Gastroesophageal sphincter (tissue), 4 donors: ENCODE results near the gene MRRF. TPM values are rescaled to one million over a fixed set of nuclear protein-coding genes. Genes with fewer than 3 reads are reported as not detected.

Experiments used
- ATAC-seq: fragments of 150-250 bp; one replicate; pipeline ENCODE4 v1.9.1; 2016; ENCODE audit warnings: mild to moderate bottlenecking, moderate library complexity
- H3K27ac ChIP-seq, 4 donors: fragments of 200-600 bp; sonication (generic) in 3 of 4; 1 replicate in 3 of 4; 2 replicates in 1 of 4; pipeline ENCODE4 v1.5.1; 2016 to 2019
- H3K27me3 ChIP-seq: fragments of 200-600 bp; sonication (generic); one replicate; pipeline ENCODE4 v1.5.1; 2019
- H3K36me3 ChIP-seq, 2 donors: fragments of 200-600 bp; sonication (generic); one replicate each; pipeline ENCODE4 v1.5.1; 2019; ENCODE audit warnings: control low read depth in 1 of 2
- H3K4me1 ChIP-seq, 3 donors: fragments of 200-600 bp; sonication (generic); 1 replicate in 2 of 3; 2 replicates in 1 of 3; pipeline ENCODE4 v1.5.1; 2016 to 2019; ENCODE audit warnings: control low read depth in 2 of 3
- H3K4me3 ChIP-seq, 2 donors: fragments of 200-600 bp; sonication (generic); one replicate each; pipeline ENCODE4 v1.5.1; 2019; ENCODE audit warnings: mild to moderate bottlenecking in 1 of 2, moderate library complexity in 1 of 2
- H3K9me3 ChIP-seq, 3 donors: fragments of 200-600 bp; sonication (generic); one replicate each; pipeline ENCODE4 v1.5.1; 2017 to 2019; ENCODE audit warnings: control low read depth in 2 of 3
- CTCF ChIP-seq, 4 experiments: fragments of 200-600 bp in 2 of 4; fragments of 450-650 bp in 2 of 4; sonication (generic) in 1 of 4; IDR thresholded peaks; one replicate each; pipeline ENCODE4 v1.5.1; 2017 to 2019; ENCODE audit warnings: antibody characterized with exemption in 4 of 4, mild to moderate bottlenecking in 2 of 4, moderate library complexity in 2 of 4
- EP300 ChIP-seq: sonication (generic); formaldehyde crosslinking; IDR thresholded peaks from one replicate; pipeline ENCODE4 v1.6.1; 2017; ENCODE audit warnings: antibody characterized with exemption, mild to moderate bottlenecking
- POLR2A ChIP-seq, 2 donors: fragments of 450-650 bp; IDR thresholded peaks; one replicate each; pipeline ENCODE4 v1.6.1; 2017; ENCODE audit warnings: antibody characterized with exemption in 2 of 2, mild to moderate bottlenecking in 2 of 2, moderate library complexity in 1 of 2
- POLR2AphosphoS5 ChIP-seq: sonication (generic); formaldehyde crosslinking; IDR thresholded peaks from one replicate; pipeline ENCODE4 v1.6.1; 2017; ENCODE audit warnings: antibody characterized with exemption
- WGBS, 2 donors: methylation state at CpG; one replicate each; pipeline ENCODE4 v1.1.5; 2018; ENCODE audit warnings: low coverage in 1 of 2; 5-methylcytosine and 5-hydroxymethylcytosine counted together
- total RNA-seq, 4 donors: library from RNA; depleted of rRNA; stranded (reverse); fragments of >200 nt; gene quantifications; one replicate each; pipeline ENCODE4 v1.1.0, GENCODE V29; 2016

MRRF gene
- total RNA-seq, 4 donors from 2014 or later: 24.1 to 38.0 (median 29.7) TPM

- H3K27ac ChIP-seq: no peak overlapping the region
- TF ChIP-seq POLR2A (IDR thresholded peaks at IDR 0.05) (no peak), EP300 (no peak), POLR2AphosphoS5 (no peak), CTCF (IDR thresholded peaks at IDR 0.05) (no peak)
- no peaks in the 10 kb centered on the region for H3K9me3 ChIP-seq
- H3K4me3 ChIP-seq: no peak overlapping the region
- 94 to 97% methylated on average over 3 of the region's 3 CpGs for WGBS, 2 donors
- no peaks in the 10 kb centered on the region for H3K4me1 ChIP-seq
- H3K27me3 ChIP-seq: no peaks in the 10 kb centered on the region
- no peak for ATAC-seq
- H3K36me3 ChIP-seq: peaks cover 5 to 84% of the 10 kb centered on the region in 2 donors
These were observed 32.8 kb downstream of the MRRF start for GRCh38 chr9:122297512-122297911.

GRCh38 chr9:122302237-122303093, 37.8 kb downstream of the MRRF start:
- H3K9me3 ChIP-seq: no peaks in the 10 kb centered on the region
- ATAC-seq: no peak
- peaks cover 0 to 81% of the 10 kb centered on the region in 2 donors for H3K36me3 ChIP-seq
- no peak overlapping the region for H3K27ac ChIP-seq
- WGBS, 2 donors: 91 to 96% methylated on average over 4 to 5 of the region's 5 CpGs
- no peaks in the 10 kb centered on the region for H3K27me3 ChIP-seq
- no peak overlapping the region for H3K4me3 ChIP-seq
- H3K4me1 ChIP-seq: peaks cover 0 to 5% (median 0%) of the 10 kb centered on the region in 3 donors
- TF ChIP-seq EP300: no peak
- no peak for TF ChIP-seq CTCF (IDR thresholded peaks at IDR 0.05)
- no peak for TF ChIP-seq POLR2A (IDR thresholded peaks at IDR 0.05)
- TF ChIP-seq POLR2AphosphoS5: no peak

- no peak overlapping the region for H3K4me3 ChIP-seq
- no peaks in the 10 kb centered on the region for H3K27me3 ChIP-seq
- H3K4me1 ChIP-seq: peaks cover 0 to 5% (median 0%) of the 10 kb centered on the region in 3 donors
- H3K9me3 ChIP-seq: no peaks in the 10 kb centered on the region
- H3K36me3 ChIP-seq: peaks cover 0 to 69% of the 10 kb centered on the region in 2 donors
- ATAC-seq: peak; percentile 70
- WGBS, 2 donors: 0 to 76% methylated on average over 1 to 5 of the region's 5 CpGs
- TF ChIP-seq EP300: no peak
- no peak for TF ChIP-seq POLR2AphosphoS5
- TF ChIP-seq CTCF (IDR thresholded peaks at IDR 0.05): no peak
- no peak for TF ChIP-seq POLR2A (IDR thresholded peaks at IDR 0.05)
- peak overlapping the region in 3 of 4 donors; percentile 2 to 35 (median 10) for H3K27ac ChIP-seq
These were observed 42.4 kb downstream of the MRRF start for GRCh38 chr9:122307061-122307460.

- 89 to 100% methylated on average over 1 of the region's 1 CpG for WGBS, 2 donors
- peak; percentile 55 for ATAC-seq
- no peaks in the 10 kb centered on the region for H3K9me3 ChIP-seq
- H3K27ac ChIP-seq: peak overlapping the region in 1 of 4 donors; percentile 10
- H3K27me3 ChIP-seq: no peaks in the 10 kb centered on the region
- peaks cover 0 to 5% (median 0%) of the 10 kb centered on the region in 3 donors for H3K4me1 ChIP-seq
- peaks cover 0 to 69% of the 10 kb centered on the region in 2 donors for H3K36me3 ChIP-seq
- no peak overlapping the region for H3K4me3 ChIP-seq
- TF ChIP-seq POLR2AphosphoS5: peak; percentile 39
- TF ChIP-seq EP300: no peak
These were observed 43.2 kb downstream of the MRRF start for GRCh38 chr9:122307925-122308324.

GRCh38 chr9:122309861-122310260, 45.2 kb downstream of the MRRF start:
- H3K4me3 ChIP-seq: no peak overlapping the region
- no peaks in the 10 kb centered on the region for H3K27me3 ChIP-seq
- WGBS, 2 donors: 40 to 75% methylated on average over 2 of the region's 2 CpGs
- no peak for ATAC-seq
- no peaks in the 10 kb centered on the region for H3K9me3 ChIP-seq
- peaks cover 5 to 73% of the 10 kb centered on the region in 2 donors for H3K36me3 ChIP-seq
- H3K27ac ChIP-seq: no peak overlapping the region
- H3K4me1 ChIP-seq: no peaks in the 10 kb centered on the region
- no peak for TF ChIP-seq CTCF (IDR thresholded peaks at IDR 0.05)
- TF ChIP-seq EP300: no peak
- no peak for TF ChIP-seq POLR2A (IDR thresholded peaks at IDR 0.05)
- TF ChIP-seq POLR2AphosphoS5: no peak
